Stimulated activated naive B cell treated with anti-CD40 and anti-IgM and Interleukin-4, amounts not matched to agents 10 μg/mL and 1 μg/mL and 100 μg/mL, for 72 hours (primary cell): Measurements from ENCODE around the gene SEMA6B.

Source experiments
- ATAC-seq, 2 donors: fragments of 150-1000 bp; cut with Tn5 transposase; replicated peaks; 2 replicates each; pipeline ENCODE4 v1.10.0; 2021; ENCODE audit warnings: moderate library complexity in 1 of 2
- DNase-seq: peaks from one replicate; pipeline ENCODE4 v3.0.0; 2021
- H3K27ac Mint-ChIP-seq: one replicate; pipeline ENCODE4 v1.8.0; 2022; ENCODE audit warnings: mild to moderate bottlenecking, mixed read lengths
- H3K27me3 Mint-ChIP-seq, 2 donors: one replicate each; pipeline ENCODE4 v1.8.0; 2022; ENCODE audit warnings: mixed read lengths in 2 of 2
- H3K36me3 Mint-ChIP-seq, 2 donors: one replicate each; pipeline ENCODE4 v1.8.0; 2022; ENCODE audit warnings: mixed read lengths in 2 of 2, mild to moderate bottlenecking in 1 of 2
- H3K4me1 Mint-ChIP-seq, 2 donors: one replicate each; pipeline ENCODE4 v1.8.0; 2022; ENCODE audit warnings: mixed read lengths in 2 of 2, mild to moderate bottlenecking in 1 of 2
- H3K4me3 Mint-ChIP-seq, 2 donors: one replicate each; pipeline ENCODE4 v1.8.0; 2022; ENCODE audit warnings: mild to moderate bottlenecking in 2 of 2, mixed read lengths in 2 of 2, moderate library complexity in 1 of 2
- H3K9me3 Mint-ChIP-seq, 2 donors: one replicate each; pipeline ENCODE4 v1.8.0; 2022; ENCODE audit warnings: mixed read lengths in 2 of 2, mild to moderate bottlenecking in 1 of 2

Gene SEMA6B

DNA sequence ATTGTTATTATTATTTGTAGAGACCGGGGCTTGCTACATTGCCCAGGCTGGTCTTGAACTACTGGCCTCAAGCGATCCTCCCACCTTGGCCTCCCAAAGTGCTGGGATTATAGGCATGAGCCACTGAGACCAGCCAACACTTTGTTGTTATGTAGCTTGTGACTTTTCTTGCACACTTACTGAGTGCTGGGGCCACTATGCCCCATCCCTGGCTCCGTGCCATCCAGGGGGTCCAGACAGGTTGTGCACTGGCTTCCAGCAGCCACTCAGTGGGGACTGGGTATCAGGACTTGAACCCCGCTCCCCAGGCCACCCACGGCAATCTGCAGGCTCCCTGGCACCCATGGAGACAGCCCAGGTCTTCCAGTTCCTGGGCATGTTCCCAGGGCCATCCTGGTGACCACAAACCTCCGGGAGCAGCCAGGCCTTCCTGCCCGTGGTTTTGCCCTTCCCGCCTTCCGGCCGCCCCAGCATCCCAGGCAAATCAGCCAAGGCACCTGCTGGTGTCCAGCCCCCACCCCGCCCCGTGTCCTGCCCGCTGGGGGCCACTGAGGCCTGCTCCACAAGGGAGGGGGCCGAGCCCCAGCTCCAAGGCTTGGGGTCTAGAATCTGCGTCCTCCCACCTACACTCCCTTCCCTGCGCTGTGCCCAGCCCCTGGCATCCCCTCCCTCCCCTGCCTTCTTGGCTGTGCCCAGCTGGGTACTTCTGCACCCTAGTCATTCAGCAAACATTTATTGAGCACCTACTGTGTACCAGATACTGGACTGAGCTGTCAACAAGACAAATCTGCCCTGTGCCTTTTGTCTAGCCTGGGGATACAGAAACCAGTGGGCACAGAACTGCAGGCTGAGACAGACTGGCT, 23.7 kb upstream of the SEMA6B start:
- Mint-ChIP-seq H3K27me3 (peaks cover 52 to 71% of the 10 kb centered on the region in 2 donors), H3K36me3 (peaks cover 0 to 4% of the 10 kb centered on the region in 2 donors), H3K27ac (no peak overlapping the region), H3K4me1 (peaks cover 8 to 9% of the 10 kb centered on the region in 2 donors), H3K4me3 (no peak overlapping the region), H3K9me3 (no peaks in the 10 kb centered on the region)
- no peak for DNase-seq
- ATAC-seq = no peak

DNA sequence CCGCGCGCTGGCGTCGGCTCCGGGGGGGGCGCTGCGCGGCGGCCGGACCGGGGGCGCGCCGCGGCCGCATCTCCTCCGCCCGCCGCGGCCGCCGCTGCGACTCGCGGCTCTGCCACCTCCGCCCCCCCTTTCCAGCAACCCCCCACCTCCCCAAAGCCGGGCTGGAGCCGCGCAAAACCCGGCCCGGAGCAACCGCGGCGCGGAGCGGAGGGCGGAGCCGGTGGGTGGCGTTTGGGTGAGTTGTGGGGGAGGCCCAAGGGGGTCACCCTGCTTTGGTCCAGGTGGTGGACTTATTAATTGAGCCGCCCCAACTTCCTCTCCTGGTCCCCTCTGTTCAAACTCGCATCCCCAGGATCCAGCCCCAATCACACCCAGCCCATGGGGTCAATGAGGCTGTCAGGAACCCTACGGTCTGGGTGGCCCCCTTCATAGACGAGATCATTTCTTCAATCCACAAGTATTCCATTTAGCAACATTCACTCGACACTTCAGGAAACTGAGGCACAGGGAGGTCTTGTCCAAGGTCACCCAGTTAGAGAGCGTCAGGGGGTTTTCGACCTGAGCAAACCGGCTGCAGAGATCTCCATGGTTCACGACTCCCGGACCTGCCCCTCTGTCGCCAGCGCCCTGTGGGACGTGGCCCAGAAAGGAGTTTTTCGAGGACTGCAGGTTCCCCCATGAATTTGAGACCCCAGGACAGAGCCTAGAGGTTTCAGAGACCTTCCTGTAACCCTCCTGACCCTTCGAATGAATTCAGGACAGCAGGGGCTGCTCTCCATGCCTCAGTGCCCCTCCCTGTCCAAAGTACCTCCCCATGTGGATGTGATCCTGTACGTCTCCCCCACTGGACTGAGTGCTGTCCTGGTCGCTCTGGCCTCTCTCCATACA, 22.4 kb upstream of the SEMA6B start:
- H3K27ac Mint-ChIP-seq = no peak overlapping the region
- peaks cover 8 to 9% of the 10 kb centered on the region in 2 donors for H3K4me1 Mint-ChIP-seq
- no peaks in the 10 kb centered on the region for H3K9me3 Mint-ChIP-seq
- ATAC-seq (no peak), DNase-seq (no peak)
- peaks cover 50 to 74% of the 10 kb centered on the region in 2 donors for H3K27me3 Mint-ChIP-seq
- H3K36me3 Mint-ChIP-seq = peaks cover 0 to 4% of the 10 kb centered on the region in 2 donors
- peak overlapping the region; percentile 15 to 54 for H3K4me3 Mint-ChIP-seq

DNA sequence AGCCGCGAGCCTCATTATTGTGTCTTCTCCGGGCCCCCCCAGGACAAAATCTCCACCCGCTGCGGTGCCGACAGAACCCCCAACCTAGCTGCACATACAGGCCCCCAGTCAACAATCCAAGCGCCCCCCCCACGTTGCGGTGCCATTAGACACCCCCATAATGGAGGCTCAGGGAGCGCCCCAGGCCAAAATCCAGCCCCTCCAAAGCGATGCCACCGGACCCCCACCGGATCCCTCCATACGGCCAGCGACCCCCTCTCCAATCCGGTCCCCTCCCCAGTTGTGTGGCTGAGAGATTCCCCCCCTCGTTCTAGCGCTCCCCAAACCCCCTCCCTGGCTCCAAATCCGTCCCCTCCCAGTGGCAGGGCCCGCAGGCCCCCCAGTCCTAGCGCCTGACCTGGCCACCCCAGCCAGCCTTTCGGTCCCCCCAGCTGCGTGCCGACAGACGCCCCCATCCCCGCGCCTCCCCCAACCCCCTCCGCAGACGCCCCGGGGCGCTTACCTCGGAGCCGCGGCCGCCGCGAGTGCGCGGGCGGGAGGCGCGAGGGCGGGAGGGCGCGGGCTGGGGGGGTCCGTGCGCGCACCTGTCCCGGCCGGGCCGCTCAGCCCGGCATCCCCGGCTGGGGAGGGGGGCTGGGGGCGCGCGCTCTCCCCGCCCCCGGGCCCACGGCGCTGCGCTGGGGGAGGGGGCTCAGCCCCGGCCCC, 21.6 kb upstream of the SEMA6B start:
- DNase-seq (no peak), ATAC-seq (no peak)
- H3K4me1 Mint-ChIP-seq = peaks cover 9 to 13% of the 10 kb centered on the region in 2 donors
- peaks cover 0 to 2% of the 10 kb centered on the region in 2 donors for H3K9me3 Mint-ChIP-seq
- H3K4me3 Mint-ChIP-seq = peak overlapping the region in 1 of 2 donors; percentile 46
- peaks cover 0 to 4% of the 10 kb centered on the region in 2 donors for H3K36me3 Mint-ChIP-seq
- H3K27ac Mint-ChIP-seq = no peak overlapping the region
- peaks cover 55 to 80% of the 10 kb centered on the region in 2 donors for H3K27me3 Mint-ChIP-seq

DNA sequence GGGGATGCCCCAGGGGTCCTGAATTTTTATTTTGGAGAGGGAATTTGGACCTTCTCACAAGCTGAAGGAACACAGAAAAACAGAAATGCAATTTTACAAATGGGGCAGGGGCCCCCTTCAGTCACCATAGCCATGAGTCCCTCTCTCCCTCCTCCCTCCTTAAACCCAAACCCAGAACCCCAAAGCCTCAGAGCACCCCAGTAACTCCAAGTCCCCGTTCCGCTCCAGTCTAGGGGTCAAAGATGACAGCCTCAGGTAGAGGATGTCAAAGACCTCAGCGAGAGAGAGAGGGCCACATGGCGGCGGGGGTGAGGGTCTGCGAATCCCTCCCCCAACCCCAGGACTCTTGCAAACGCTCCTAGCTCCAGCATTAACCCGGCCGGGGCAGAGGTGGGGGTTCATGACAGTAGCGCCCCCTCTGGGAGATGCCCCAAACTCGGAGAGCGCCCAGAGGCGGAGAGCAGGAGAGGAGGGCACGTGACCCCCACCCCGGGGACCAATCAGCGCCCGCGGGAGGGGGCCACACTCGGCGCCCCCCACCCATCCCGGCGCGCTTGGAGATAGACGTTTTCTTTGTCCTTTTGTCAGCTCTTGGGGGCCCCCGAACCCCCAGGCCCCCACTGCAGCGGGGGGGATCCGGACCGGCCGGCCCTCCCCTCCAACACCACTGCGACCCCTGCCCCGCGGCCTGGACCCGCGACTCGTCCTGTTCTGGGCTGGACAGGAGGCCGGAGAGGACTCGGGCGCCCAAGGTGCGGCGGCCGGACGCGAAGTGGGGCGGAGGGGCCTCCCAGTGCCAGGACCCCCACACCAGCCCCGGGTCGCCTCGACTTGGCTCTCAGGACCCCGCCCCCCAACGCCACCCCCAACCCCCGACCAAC, 20.8 kb upstream of the SEMA6B start:
- H3K9me3 Mint-ChIP-seq = peaks cover 0 to 2% of the 10 kb centered on the region in 2 donors
- DNase-seq (no peak), ATAC-seq (no peak)
- H3K27me3 Mint-ChIP-seq = peaks cover 55 to 81% of the 10 kb centered on the region in 2 donors
- no peak overlapping the region for H3K4me3 Mint-ChIP-seq
- peaks cover 10 to 17% of the 10 kb centered on the region in 2 donors for H3K4me1 Mint-ChIP-seq
- no peak overlapping the region for H3K27ac Mint-ChIP-seq
- H3K36me3 Mint-ChIP-seq = peaks cover 0 to 4% of the 10 kb centered on the region in 2 donors

DNA sequence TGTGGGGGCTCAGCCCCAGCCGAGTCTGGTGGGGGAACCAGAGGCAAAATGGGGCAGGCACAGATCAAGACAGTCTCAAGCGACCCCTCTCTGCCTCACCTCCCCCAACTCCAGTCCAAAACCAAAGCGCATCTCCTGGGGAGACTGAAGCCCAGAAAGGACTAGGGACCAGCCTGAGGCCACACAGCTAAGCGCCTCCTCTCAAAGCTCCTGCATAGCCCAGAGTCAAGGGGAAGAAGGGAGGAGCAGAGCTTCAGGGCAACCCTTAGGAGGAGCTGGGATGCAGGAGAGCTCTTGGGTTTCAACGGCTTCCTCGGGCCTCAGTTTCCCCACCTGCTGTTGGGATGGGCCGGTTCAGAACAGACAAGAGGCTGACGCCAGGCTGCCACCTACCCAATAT, 19.9 kb upstream of the SEMA6B start:
- Mint-ChIP-seq H3K9me3 (peaks cover 0 to 2% of the 10 kb centered on the region in 2 donors), H3K27ac (peak overlapping the region; percentile 42), H3K27me3 (peaks cover 60 to 83% of the 10 kb centered on the region in 2 donors), H3K4me1 (peaks cover 12 to 17% of the 10 kb centered on the region in 2 donors), H3K36me3 (peaks cover 0 to 4% of the 10 kb centered on the region in 2 donors), H3K4me3 (no peak overlapping the region)
- no peak for DNase-seq
- no peak for ATAC-seq

DNA sequence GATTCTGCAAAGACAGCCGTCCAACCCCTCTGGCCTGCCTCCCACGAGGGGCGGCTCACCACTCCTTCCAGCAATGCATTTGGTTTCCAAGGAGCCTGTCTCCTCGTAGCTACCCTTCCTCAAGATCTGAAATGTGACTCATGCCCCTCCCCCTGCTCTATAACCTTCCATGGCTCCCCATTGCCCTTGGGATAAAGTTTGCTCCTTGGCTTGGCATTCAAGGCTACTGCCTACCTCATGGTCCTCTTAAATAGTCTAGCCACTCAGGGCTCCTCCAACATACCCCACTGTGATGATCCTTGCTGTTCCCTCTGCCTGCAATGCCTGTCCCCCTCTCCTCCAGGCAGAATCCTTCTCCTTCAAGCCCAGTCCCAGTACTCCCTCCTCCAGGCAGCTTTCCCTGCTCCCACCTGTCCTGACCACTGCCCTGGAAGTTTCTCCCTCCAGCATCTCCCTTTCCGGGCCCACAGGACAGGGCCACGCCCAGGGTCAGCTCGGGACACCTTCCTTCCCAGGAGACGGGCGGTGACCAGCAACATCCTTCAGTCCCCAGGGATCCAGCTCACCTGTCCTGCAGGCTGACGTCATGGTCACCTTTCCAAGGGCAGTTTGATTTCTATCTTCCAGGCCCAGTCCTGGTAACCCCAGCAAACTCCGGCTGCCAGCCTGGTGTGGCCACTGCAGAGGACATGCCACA, 19.2 kb upstream of the SEMA6B start:
- no peak for DNase-seq
- H3K9me3 Mint-ChIP-seq = peaks cover 0 to 2% of the 10 kb centered on the region in 2 donors
- peaks cover 12 to 17% of the 10 kb centered on the region in 2 donors for H3K4me1 Mint-ChIP-seq
- H3K36me3 Mint-ChIP-seq = peaks cover 0 to 4% of the 10 kb centered on the region in 2 donors
- no peak overlapping the region for H3K27ac Mint-ChIP-seq
- no peak overlapping the region for H3K4me3 Mint-ChIP-seq
- peaks cover 60 to 85% of the 10 kb centered on the region in 2 donors for H3K27me3 Mint-ChIP-seq
- no peak for ATAC-seq

DNA sequence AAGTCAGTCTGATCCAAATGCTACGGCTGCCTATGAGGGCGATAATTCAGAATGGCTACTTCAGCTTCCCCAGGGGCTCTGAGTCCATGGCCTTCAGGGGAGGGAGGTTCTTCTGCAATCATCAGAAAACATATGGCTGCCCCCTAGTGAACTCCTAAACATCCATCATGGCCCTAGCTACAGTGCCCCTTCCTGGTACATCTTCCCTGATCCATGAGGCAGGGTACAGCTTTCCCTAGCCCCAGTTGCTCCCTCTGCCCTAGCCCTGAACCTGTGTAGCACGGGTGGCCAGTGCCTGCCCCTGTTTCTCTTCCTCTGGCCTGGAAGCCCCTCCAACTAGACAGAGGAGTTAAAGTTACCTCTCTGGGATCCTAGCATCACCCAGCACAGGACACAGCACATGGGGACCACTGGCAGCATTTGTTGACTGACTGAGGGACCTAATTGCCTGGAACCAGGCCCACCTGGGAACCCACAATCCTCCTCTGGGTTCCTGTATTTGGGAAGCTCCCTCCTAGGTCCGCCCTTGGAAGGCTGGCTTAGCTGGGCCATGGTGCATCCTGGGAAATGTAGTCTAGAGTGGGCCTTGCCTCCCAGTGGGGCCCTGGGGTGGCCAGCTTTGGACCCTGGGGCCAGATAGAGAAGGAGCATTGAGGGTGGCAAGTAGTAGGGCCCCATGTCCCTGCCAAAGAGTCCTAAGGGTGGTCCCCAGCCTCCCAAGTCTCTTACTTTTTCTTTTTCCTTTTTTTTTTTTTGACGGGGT, 17.7 kb upstream of the SEMA6B start:
- Mint-ChIP-seq H3K4me3 (no peak overlapping the region), H3K36me3 (peaks cover 0 to under 1% of the 10 kb centered on the region in 2 donors), H3K27ac (no peak overlapping the region), H3K27me3 (peaks cover 48 to 71% of the 10 kb centered on the region in 2 donors), H3K9me3 (peaks cover 0 to 2% of the 10 kb centered on the region in 2 donors), H3K4me1 (peaks cover 7 to 16% of the 10 kb centered on the region in 2 donors)
- no peak for DNase-seq
- no peak for ATAC-seq

DNA sequence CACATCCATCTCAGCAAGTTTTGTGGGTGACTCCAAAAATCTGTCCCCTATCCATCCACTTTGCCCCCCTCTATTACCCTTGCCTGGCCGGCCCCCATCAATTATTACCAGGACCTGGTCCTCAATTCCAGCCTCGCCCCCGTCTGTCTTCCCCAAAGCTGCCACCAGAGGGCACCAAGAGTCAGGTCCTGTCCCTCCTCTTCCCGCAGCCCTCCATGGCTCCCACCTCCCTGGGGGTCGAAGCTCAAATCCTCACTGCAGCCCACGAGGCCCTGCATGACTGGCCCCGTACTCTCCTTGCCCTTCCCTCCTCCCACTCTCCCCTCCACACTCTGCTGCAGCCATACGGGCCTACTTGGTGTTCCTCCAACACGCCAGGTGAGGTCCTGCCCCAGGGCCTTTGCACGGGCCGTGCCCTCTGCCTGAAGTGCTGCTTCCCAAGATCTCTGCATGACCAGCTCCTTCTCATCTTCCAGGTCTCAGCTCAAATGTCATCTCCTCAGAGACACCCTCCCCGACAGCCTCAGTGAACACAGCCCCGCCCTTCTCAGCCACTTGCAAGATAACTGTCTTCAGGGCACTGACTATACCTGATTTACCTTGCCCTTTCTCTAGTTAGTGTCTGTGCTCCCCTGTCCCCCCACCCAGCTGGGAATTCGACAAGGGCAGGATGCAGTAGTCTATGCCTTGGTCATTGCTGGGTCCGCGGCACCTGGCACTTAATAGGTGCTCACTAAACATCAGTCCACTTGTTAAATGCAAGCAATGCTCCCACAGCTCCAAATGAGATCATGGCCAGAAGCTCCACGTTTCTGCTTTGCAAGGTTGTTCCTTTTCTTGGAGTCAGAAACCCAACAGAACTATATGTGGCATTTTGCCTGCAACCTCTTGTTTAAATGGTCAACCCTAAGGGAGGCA, 16.8 kb upstream of the SEMA6B start:
- no peak for DNase-seq
- ATAC-seq = peak; percentile 51 to 66
- no peaks in the 10 kb centered on the region for H3K36me3 Mint-ChIP-seq
- H3K9me3 Mint-ChIP-seq = peaks cover 0 to 2% of the 10 kb centered on the region in 2 donors
- peaks cover 42 to 64% of the 10 kb centered on the region in 2 donors for H3K27me3 Mint-ChIP-seq
- H3K4me3 Mint-ChIP-seq = no peak overlapping the region
- H3K4me1 Mint-ChIP-seq = peaks cover 3 to 10% of the 10 kb centered on the region in 2 donors
- H3K27ac Mint-ChIP-seq = no peak overlapping the region

DNA sequence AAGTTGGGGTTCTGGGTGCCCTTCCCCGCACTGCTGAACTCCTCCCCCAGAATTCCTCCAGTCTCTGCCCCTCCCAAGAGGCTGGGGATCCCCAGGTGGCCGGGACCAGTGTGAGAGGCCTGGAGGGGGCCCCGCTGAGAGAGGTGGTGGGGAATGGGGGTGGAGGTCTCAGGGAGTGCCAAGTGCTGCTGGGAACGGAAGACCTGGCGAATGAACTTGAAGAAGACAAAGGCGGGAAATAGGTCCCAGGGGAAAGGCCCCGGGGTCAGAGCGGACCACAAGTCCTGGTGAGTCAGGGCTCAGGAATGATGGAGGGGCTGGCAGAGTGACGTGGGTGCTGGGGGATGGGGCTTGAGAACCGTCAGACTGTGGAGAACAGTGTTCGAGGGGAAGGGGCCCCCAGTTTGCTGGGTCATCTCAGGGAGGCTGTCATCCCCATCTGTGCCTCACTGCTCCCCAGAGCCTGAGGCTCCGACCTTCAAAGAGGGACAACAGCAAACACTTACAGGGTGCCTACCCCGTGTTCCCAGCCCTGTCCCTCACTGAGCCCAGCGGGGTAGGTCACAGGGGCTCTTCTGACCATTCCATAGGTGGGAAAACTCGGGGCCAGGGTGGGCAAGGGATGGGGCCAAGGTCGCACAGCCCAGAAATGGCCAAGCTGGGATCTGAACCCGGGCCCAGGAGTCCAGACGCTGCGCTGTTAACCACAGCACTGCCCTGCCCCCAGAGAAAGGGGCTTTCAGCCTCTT, 16.0 kb upstream of the SEMA6B start:
- H3K9me3 Mint-ChIP-seq = peaks cover 0 to 2% of the 10 kb centered on the region in 2 donors
- DNase-seq = no peak
- H3K4me3 Mint-ChIP-seq = no peak overlapping the region
- peaks cover 42 to 64% of the 10 kb centered on the region in 2 donors for H3K27me3 Mint-ChIP-seq
- peaks cover 3 to 10% of the 10 kb centered on the region in 2 donors for H3K4me1 Mint-ChIP-seq
- peak; percentile 23 to 42 for ATAC-seq
- H3K36me3 Mint-ChIP-seq = no peaks in the 10 kb centered on the region
- no peak overlapping the region for H3K27ac Mint-ChIP-seq

DNA sequence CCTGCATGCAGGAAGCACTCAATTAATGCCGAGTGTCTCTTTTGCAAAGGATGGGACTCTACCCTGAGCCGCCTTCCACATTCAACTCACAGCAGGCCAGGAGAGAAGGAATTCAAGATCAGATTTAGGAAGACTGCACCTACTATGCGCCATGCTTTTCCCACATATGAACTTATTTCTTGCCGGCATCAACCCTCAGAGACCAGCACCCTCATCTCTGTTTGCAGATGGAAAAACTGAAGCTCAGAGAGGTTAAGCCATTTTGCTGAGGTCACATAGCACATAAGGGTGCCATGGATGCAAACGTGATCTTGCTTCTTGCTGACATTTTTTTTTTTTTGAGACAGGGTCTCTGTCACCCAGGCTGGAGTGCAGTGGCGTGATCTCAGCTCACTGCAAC, 14.2 kb upstream of the SEMA6B start:
- ATAC-seq = no peak

More for the DNA sequence above, 14.2 kb upstream of the SEMA6B start:
- DNase-seq = no peak
- Mint-ChIP-seq H3K4me1 (peaks cover 3 to 10% of the 10 kb centered on the region in 2 donors), H3K9me3 (peaks cover 0 to 2% of the 10 kb centered on the region in 2 donors), H3K4me3 (no peak overlapping the region), H3K36me3 (no peaks in the 10 kb centered on the region), H3K27me3 (peaks cover 26 to 52% of the 10 kb centered on the region in 2 donors), H3K27ac (no peak overlapping the region)
